Testis (tissue), 2 donors: ENCODE results near the gene TXNRD1.
"Not testable (repeated sequence)": the region's sequence is repeated elsewhere in the genome, so short reads cannot be mapped to it uniquely, and the experiment has no call there.

Experiments
- CTCF ChIP-seq, 3 experiments: fragments of 450-650 bp in 2 of 3; fragments of 200-600 bp in 1 of 3; sonication (generic) in 1 of 3; IDR thresholded peaks; one replicate each; pipeline ENCODE4 v1.5.1; 2016 to 2019; ENCODE audit warnings: antibody characterized with exemption in 3 of 3, mild to moderate bottlenecking in 2 of 3, moderate library complexity in 1 of 3
- POLR2A ChIP-seq: fragments of 450-650 bp; IDR thresholded peaks from one replicate; pipeline ENCODE4 v1.6.1; 2017; ENCODE audit warnings: antibody characterized with exemption, mild to moderate bottlenecking, moderate library complexity

- TF ChIP-seq POLR2A; CTCF (IDR thresholded peaks at IDR 0.05): not testable (repeated sequence)
Measured at GRCh38 chr12:104173804-104174203, 41.8 kb upstream of the TXNRD1 start.
